HG02884 (cell line): Measurements from ENCODE around the gene IMP4.

Experiments
- ATAC-seq: cut with Tn5 transposase; IDR thresholded peaks from one replicate; pipeline ENCODE4 v1.9.1; 2021; ENCODE audit warnings: mild to moderate bottlenecking, moderate library complexity; ENCODE audit not compliant: unreplicated experiment

IMP4 gene

GRCh38 chr2:130391872-130392670 lies 49.4 kb downstream of the IMP4 start:
- no peak for ATAC-seq

- no peak for ATAC-seq
Observed at GRCh38 chr2:130393318-130393910, 50.7 kb downstream of the IMP4 start.
